ENCODE data around the gene AKAP13.

DNA sequence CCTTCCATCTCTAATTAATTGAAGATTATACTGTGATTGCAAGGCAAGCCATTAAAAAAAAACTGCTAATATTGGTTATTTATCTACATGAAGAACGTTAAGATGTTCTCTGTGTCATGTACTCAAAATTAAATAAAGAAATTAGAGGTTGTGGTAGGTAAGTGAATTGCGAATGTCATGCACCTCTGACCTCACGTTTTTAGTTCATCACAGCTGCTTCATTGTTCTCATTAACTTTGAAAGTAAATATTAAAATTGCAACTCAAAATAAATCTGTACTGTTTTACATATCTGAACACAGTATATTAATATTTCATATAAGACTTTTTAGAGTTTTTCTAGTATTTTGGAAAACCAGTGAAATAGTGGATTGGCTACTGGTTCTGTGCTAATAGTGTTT is 320.4 kb downstream of the AKAP13 start:
- TF ChIP-seq, protein P1, sequence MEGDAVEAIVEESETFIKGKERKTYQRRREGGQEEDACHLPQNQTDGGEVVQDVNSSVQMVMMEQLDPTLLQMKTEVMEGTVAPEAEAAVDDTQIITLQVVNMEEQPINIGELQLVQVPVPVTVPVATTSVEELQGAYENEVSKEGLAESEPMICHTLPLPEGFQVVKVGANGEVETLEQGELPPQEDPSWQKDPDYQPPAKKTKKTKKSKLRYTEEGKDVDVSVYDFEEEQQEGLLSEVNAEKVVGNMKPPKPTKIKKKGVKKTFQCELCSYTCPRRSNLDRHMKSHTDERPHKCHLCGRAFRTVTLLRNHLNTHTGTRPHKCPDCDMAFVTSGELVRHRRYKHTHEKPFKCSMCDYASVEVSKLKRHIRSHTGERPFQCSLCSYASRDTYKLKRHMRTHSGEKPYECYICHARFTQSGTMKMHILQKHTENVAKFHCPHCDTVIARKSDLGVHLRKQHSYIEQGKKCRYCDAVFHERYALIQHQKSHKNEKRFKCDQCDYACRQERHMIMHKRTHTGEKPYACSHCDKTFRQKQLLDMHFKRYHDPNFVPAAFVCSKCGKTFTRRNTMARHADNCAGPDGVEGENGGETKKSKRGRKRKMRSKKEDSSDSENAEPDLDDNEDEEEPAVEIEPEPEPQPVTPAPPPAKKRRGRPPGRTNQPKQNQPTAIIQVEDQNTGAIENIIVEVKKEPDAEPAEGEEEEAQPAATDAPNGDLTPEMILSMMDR (IDR thresholded peaks at IDR 0.05): no peak
- TF ChIP-seq POLR2A (IDR thresholded peaks at IDR 0.05): no peak
